ENCODE results near the gene GSE1.
A peak's percentile ranks its signal among the peaks of the same experiment; 100 is the strongest.

GSE1 gene

DNA sequence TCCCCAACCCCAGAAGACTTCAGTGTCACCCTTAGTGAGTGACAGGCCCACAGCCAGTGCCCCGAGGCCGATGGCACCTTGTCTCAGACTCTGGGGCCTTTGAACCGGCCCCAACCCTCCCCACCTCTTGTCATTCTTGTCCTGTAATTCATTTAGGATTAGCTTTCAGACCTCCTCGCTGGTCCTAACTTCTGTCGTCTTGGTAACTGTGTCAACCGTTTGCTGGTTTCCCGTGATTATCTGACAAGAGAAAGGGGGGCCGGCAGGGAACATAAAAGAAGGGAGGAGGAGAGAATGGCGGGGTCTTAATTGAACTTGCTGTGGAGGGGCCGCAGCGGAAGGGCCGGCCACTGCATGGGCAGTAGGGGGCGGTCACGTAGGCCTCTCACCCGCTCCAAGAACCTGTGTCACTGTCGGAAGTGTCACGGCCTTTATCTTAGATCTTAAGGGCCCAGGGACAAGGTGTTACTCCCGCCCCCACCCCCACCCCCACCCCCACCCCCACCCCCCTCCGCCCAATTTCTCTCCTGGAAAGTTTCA is 46.5 kb upstream of the GSE1 start:
- TF ChIP-seq, protein P1, sequence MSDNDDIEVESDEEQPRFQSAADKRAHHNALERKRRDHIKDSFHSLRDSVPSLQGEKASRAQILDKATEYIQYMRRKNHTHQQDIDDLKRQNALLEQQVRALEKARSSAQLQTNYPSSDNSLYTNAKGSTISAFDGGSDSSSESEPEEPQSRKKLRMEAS (IDR thresholded peaks at IDR 0.05; ENCODE audit: low read depth, low read length), result no peak
- TF ChIP-seq, protein P2, sequence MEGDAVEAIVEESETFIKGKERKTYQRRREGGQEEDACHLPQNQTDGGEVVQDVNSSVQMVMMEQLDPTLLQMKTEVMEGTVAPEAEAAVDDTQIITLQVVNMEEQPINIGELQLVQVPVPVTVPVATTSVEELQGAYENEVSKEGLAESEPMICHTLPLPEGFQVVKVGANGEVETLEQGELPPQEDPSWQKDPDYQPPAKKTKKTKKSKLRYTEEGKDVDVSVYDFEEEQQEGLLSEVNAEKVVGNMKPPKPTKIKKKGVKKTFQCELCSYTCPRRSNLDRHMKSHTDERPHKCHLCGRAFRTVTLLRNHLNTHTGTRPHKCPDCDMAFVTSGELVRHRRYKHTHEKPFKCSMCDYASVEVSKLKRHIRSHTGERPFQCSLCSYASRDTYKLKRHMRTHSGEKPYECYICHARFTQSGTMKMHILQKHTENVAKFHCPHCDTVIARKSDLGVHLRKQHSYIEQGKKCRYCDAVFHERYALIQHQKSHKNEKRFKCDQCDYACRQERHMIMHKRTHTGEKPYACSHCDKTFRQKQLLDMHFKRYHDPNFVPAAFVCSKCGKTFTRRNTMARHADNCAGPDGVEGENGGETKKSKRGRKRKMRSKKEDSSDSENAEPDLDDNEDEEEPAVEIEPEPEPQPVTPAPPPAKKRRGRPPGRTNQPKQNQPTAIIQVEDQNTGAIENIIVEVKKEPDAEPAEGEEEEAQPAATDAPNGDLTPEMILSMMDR (IDR thresholded peaks at IDR 0.05; ENCODE audit: low read depth, low read length), result peak; percentile 24
- DNase-seq (ENCODE audit: low read depth), result no peak
- no peak overlapping the region for H3K4me3 ChIP-seq (ENCODE audit: low read depth, low read length)

DNA sequence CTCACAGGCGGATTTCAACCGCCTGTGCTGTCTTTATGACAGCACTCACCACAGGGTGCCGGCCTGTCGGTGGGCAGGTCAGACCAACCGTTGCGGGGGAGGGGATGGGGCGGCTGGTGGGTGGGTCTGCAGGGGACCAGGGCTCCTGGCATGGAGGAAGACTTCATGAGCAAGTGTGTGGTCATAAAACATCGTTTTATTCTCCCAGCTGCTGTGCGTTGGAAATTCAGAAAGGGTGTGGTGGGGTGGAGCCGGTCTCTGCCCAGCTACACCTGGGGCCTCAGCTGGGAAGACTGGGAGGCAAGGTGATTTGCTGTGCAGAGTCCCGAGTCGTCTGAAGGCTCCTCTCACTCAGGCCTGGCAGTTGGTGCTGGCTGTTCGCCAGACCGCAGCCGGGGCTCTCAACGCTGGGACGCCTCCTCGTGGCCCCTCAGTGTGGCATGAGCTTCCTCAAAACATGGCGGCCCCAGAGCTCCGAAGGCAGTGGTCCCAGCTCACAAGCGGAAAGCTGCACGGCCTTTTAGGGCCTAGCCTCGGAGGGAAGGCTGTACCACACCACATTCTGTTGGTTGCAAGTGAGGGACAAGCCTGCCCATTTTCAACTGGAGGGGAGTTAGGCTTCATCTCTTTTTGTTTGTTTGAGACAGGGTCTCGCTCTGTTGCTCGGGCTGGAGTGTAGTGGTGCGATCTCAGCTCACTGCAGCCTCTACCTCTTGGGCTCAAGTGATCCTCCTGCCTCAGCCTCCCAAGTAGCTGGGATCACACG is 45.8 kb upstream of the GSE1 start:
- no peak overlapping the region for H3K4me3 ChIP-seq (ENCODE audit: low read depth, low read length)
- DNase-seq (ENCODE audit: low read depth), result peak; percentile 90
- TF ChIP-seq, protein P1 (IDR thresholded peaks at IDR 0.05; ENCODE audit: low read depth, low read length), result peak; percentile 42; the same call in 1 of the 2 replicates
- TF ChIP-seq, protein P2 (IDR thresholded peaks at IDR 0.05; ENCODE audit: low read depth, low read length), result no peak
- TF ChIP-seq MYC (IDR thresholded peaks at IDR 0.05; ENCODE audit: low read depth, low read length) (0 out of 2 replicates have a peak, but pooled peaks have one; percentile 29), POLR2A (IDR thresholded peaks at IDR 0.05; ENCODE audit: extremely low read depth, insufficient read length) (no peak)

DNA sequence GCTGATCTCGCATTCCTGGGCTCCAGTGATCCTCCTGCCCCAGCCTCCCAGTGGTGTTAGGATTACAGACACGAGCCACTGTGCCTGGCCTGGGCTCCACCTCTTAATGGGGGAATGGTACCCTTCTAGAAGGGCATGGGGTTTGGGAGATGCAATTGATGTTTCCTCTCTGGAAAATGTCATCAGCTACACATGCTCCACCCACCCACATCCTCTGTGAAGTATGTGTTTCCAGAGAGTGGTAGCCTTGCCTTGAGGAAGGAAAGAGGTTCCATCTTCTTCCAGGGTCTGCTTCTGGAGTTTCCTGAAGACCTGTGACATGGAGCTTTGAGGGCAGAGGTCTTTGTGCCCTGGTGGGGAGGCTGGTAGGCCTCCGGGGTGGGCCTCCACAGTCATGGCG is 45.2 kb upstream of the GSE1 start:
- no peak for DNase-seq (ENCODE audit: low read depth)
- TF ChIP-seq, protein P1 (IDR thresholded peaks at IDR 0.05; ENCODE audit: low read depth, low read length), result no peak
- TF ChIP-seq MYC (IDR thresholded peaks at IDR 0.05; ENCODE audit: low read depth, low read length) (no peak), POLR2A (IDR thresholded peaks at IDR 0.05; ENCODE audit: extremely low read depth, insufficient read length) (no peak)
- TF ChIP-seq, protein P2 (IDR thresholded peaks at IDR 0.05; ENCODE audit: low read depth, low read length), result no peak
- H3K4me3 ChIP-seq (ENCODE audit: low read depth, low read length), result no peak overlapping the region

DNA sequence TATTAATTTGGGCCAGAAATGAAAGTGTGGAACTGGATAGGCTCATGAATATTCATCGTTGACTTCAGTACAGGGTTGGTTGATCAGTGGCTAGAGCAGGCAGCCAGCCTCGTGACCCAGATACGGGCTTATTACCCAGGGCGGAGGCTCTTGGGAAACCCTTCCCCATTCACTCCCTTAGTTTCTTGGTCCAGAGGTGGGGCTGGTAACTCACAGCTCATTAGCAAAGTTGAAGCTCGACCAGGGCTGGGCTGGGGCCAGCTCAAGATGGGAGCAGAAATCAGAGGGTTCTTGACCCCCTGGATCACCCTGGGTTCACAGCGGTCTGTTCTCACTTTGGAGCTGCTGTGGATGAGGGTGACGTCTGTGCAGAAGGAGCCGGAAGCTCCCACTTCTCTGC is 44.6 kb upstream of the GSE1 start:
- DNase-seq (ENCODE audit: low read depth), result no peak
- no peak overlapping the region for H3K4me3 ChIP-seq (ENCODE audit: low read depth, low read length)
- TF ChIP-seq, protein P1 (IDR thresholded peaks at IDR 0.05; ENCODE audit: low read depth, low read length), result no peak
- TF ChIP-seq POLR2A (IDR thresholded peaks at IDR 0.05; ENCODE audit: extremely low read depth, insufficient read length), result no peak
- no peak for TF ChIP-seq MYC (IDR thresholded peaks at IDR 0.05; ENCODE audit: low read depth, low read length)
- TF ChIP-seq, protein P2 (IDR thresholded peaks at IDR 0.05; ENCODE audit: low read depth, low read length), result no peak

DNA sequence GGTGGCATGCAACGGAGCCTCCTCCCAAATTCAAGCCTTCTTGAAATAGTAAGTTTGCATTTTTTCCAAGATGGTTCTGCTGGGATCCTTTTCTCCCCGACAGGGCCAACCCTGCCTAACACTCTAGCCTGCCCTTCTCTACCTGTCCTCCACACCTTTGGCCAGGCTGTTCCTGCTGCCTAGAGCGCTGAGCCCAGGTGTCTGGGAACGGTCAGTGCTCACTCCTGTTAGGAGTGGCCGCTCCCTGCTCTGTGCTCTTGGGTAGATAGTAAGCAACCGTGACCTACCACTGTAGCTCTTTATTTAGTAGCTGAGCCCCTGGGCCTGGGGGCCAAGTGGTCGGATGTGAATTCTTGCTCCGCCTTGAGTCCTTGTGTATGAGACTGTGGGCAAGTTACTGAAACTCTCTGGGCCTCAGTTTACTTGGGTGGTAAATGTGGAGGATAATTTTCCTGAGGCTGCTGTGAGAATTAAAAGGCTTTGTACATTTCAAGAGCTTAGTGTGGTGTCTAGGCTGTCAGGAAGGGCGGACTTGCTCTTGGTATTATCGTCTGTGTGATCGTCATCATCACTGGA is 44.0 kb upstream of the GSE1 start:
- TF ChIP-seq, protein P1 (IDR thresholded peaks at IDR 0.05; ENCODE audit: low read depth, low read length), result no peak
- TF ChIP-seq POLR2A (IDR thresholded peaks at IDR 0.05; ENCODE audit: extremely low read depth, insufficient read length) (no peak), MYC (IDR thresholded peaks at IDR 0.05; ENCODE audit: low read depth, low read length) (no peak)
- TF ChIP-seq, protein P2 (IDR thresholded peaks at IDR 0.05; ENCODE audit: low read depth, low read length), result no peak
- H3K4me3 ChIP-seq (ENCODE audit: low read depth, low read length), result no peak overlapping the region
- no peak for DNase-seq (ENCODE audit: low read depth)

Measured in NB4 (cell line).